ENCODE results near the gene MAFG.
A peak's percentile ranks its signal among the peaks of the same experiment; 100 is the strongest.

The MAFG gene

DNA sequence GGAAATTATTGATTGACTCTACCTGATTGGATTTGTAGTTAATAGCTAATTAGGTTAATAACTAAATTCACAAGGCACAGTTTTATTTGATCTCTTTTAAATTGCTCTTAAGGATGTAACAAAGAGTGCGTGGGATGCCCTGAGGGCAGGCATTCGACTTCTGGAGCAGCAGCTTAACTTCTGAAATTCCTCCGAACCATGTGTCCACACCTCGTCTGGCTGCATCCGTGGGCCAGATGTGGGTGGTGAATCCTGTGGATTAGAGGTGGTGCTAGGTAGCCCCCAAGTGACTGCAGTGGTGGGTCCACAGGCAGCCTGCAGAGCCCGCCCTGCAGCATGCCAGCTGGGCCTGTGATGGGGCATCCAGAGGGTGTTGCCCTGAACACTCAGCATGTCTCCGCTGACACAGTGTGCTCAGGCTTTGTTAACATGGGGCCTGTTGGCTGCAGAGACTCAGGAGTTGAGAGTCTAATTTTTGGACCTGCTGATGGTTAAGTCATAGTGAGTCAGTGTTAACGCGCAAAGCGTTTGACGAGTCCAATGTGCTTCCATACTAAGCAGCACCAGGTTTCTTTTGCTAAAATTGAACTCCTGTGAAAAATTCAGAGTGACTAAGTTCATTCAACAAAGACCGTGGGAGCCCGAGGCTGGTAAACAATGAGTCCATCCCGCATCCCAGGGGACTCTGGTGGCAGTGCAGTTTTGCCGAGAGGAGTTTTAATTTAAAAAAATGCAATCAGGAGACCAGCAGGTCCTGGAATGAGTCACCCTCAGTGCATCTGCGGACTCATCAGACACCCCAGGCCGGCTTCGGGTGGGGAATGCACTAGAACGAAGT is 29.3 kb downstream of the MAFG start:
- no peak for DNase-seq (ENCODE audit: low read depth in 1 of 2, low spot score in 1 of 2)

DNA sequence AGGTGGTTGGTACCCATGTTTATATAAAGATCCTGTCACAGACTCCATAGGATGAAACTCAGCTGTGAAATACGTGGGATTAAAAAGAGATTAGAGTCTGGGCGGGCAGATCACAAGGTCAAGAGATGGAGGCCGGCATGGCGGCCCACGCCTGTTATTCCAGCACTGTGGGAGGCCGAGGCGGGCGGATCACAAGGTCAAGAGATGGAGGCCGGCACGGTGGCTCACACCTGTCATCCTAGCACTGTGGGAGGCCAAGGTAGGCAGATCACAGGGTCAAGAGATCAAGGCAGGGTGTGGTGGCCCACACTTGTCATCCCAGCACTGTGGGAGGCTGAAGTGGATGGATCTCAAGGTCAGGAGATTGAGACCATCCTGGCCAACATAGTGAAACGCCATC is 32.1 kb downstream of the MAFG start:
- DNase-seq (ENCODE audit: low read depth in 1 of 2, low spot score in 1 of 2), result no peak

DNA sequence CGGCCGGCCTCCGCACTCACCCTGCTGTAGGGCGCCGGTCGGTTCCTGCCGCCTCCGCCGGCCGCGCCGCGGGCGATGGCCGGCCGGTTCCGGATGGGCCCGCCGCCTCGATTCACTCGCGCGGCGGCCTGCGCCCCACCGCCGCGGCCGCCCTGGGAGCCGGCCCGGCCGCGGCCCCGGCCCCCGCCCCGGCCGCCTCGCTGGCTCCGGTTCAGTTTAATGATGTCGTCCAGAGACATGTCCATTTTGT is 36.3 kb downstream of the MAFG start:
- no peak for DNase-seq (ENCODE audit: low read depth in 1 of 2, low spot score in 1 of 2)

DNA sequence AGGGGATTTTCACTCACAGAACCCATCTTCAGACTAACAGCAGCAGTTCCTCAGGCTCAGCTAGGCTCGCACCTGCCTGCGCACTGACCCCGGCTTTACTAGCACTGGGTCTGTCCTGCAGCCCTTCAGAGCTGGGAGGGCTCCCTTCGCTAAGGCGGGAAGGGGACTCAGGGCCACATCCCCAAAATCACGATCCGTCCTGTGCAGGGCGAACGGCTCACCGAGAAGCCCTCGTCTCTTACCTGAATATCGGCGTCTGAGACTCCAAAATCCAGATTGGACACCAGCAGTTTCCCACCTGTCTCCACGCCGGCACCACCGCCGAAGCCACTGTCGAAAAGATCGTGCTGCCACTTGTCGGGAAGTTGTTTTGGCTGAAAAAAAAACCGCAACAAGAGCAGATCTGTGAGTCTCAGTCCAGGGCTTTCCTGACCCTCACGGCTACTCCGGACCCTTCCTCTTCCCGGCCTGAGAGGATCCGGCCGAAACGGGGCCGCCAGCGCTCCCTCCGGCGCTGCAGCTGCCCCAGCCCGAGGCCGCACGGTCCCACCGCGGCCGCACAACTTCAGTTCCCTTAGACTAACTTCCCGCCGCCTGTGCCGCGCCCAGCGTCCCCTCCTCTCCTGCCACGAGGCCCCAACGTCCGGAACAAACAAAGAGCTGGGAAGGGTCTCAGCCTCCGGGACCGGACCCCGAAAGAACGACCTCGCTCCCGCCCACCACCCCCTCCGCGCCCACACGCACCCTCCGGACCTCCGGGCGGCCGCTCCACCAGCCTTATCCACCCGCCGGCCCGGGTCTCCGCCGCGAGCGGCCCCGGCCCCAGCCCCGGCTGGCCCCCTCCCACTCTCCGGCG is 36.9 kb downstream of the MAFG start:
- no peak for DNase-seq (ENCODE audit: low read depth in 1 of 2, low spot score in 1 of 2)

DNA sequence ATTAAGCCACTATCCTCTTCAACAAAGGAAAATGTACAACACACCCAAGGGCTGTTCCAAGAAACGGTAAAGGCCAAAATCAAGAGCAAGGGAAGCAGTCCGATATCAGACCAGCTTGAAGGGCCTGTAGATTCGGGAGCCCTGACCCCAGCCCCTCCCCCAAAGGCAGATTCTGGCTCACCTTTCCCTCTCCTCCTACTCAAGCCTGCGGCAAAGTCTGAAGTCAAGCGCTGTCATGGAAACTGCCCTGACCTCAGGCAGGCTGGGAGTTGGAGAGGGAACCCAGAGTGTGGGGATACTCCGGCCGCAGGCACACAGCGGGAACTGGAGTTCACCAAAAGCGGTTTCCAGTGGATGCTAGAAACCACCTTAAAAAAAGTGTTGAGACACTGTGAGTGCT is 37.9 kb downstream of the MAFG start:
- DNase-seq (ENCODE audit: low read depth in 1 of 2, low spot score in 1 of 2), result no peak

DNA sequence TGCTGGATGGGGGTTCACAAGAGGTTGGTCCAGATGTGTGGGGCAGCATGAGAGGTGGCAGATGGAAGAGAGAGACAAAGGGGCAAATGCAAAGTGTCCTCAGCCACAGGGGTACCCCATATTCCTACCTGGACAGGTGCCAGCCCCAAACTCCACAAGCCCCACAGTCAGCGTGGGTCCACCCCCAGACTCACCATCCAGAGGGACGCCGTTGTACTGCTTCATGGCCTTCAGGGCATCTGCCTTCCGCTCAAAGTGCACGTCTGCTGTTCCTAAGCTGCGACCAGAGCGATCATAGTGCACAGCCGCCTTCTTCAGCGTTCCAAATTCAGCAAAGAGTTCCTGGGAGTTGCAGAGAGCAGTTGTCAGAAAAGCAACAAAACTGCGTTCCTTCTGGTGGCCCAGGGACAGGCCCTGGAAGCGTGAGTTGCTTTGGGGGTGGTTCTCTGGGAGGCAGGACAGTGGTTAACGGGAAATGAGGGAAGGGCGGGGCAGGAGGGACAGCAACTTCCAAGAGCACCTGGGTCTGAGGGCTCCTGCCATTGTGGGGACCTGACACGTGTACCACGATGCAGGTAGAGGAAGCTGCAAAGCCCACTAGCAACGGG is 38.4 kb downstream of the MAFG start:
- DNase-seq (ENCODE audit: low read depth in 1 of 2, low spot score in 1 of 2), result no peak

DNA sequence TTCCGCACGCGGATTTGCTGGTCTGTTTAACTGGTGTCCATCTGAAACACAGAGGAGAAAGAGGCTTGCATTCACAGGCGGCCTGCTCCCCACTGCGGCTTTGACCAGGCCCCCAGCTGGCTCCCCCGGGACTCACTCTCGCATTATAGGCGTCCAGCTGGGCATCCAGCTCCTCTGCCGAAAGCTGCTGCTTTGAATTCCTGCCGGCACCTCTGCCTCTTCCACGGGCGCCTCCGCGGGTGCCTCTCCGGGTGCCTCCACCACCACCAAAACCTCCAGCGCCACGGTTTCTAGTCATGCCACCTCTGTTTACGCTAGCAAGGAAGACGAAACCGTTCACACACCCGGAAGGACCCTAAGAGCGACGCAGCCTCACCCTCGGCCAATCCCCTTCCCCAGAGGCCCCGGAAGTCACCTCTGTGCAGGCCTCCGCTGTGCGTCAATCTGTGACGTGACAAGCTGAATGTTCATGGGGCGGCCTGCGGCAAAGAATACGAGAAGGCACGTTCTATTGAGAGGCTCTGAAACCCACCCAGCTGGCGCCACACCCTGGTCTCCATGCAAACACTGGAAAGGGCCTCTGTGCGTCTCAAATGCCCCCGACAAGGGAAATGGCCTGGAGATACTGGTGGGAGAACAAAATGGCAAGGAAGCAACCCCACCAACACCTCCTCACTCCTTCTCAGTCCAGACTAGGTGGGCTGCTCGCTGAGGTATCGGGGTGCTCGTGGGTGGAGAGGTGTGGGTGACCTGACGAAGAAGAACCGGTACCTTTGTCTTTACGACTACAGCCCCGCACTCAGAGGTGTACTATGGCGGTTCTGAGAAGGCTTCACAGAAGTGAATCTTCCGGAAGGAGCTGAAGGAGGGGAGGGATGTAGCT is 39.2 kb downstream of the MAFG start:
- no peak for DNase-seq (ENCODE audit: low read depth in 1 of 2, low spot score in 1 of 2)

DNA sequence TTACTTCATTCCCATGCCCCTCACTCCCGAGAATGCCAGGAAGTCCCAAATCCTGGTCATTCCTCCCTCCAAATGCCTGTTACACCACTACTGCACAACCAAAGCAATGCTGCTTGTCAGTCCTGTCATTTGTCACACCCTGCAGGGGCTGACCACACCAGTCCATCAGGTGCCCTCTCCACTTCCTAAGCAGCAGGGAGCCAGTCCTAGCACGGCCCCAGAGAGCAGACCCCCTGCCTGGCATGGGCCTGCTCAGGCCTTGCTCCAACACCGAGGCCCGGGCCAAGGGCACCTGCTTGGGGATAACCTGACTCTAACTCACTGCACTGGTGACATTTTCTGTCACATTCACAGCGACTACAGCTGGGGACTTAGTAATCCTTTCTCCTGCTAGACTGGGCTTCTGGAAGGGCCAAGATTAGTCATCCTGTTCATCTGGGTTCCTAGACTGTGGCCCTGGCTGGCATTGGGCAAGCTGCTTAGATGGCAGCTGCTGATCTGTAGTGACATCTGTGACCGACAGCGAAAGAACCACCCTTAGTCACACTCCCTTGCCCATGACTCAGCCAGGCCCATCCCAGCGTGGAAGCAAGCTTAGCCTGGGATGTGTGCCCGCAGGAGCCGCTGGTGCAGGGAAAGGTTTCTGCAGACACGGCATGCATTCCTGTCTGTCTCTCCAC is 41.5 kb downstream of the MAFG start:
- DNase-seq (ENCODE audit: low read depth in 1 of 2, low spot score in 1 of 2), result no peak

DNA sequence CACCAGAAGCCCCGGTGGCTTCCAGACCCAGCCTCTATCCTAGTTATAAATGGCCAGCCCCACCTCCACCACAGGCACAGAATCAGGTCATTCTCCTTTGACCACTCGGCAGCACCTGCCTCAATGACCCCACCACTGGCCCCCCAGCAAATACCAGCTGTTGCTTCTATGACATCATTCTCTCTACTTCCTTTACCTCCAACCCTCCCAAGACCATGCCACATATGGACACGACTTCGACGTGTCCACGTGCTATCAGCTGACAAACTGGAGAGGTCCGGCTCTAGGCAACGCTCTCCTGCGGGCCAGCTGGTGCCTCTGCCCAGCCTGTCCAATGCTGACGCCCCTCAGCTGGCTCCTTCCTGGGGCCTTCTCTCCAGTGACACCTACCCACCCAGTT is 42.1 kb downstream of the MAFG start:
- no peak for DNase-seq (ENCODE audit: low read depth in 1 of 2, low spot score in 1 of 2)

DNA sequence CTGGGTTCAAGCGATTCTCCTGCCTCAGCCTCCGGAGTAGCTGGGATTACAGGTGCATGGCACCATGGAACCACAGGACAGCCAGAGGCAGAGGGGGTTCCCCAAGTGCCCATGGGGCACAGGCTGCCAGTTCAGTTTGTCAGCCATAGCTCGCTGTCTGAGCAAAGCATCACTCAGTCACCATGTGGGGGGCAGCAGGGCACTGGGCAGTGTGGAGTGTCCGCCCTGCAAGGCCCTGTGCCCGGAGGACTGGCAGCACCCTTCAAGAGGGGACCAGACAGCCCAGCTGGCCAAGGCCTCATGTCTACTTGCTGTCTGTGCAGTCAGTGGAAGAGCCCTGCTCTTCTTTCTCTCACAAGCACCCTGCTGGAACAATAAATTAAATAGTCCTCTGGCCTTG is 42.6 kb downstream of the MAFG start:
- no peak for DNase-seq (ENCODE audit: low read depth in 1 of 2, low spot score in 1 of 2)

DNA sequence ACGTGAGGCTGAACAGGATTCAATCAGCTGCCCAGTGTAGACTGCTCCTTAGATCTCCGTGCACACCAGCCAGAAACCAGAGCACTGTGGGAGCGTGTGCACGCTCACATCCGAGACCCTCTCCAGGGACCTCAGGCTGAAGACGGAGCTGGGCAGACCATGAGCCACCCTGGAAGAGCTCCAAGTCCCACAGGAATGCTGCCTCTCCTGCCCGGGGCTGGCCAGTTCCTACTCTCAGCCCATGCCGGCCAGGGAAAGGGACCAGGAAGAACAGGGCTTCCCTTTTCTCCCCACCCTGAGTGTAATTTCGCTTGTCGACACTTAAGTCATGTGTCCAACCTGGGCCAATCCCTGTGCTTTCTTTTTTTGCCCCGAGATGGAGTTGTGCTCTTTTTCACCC is 43.0 kb downstream of the MAFG start:
- no peak for DNase-seq (ENCODE audit: low read depth in 1 of 2, low spot score in 1 of 2)

DNA sequence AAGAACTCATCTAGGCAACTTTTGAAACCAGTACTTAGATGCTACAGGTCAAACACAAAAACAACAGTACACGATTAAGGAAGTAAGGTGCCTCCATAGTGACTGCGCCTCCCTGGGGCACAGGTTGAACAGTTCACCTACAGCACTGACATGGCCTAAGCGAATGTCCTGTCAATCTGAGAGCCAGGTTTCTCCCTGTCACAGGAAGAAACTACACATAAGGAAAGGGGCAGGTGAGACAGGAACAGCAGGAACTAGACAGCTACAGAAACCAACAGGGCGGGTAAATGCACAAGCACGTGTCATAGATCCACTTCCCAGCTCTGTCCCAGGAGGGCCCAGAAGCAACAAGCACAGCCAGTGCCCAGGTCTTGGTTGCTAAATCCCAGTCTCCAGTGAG is 48.4 kb downstream of the MAFG start:
- DNase-seq (ENCODE audit: low read depth in 1 of 2, low spot score in 1 of 2), result no peak

DNA sequence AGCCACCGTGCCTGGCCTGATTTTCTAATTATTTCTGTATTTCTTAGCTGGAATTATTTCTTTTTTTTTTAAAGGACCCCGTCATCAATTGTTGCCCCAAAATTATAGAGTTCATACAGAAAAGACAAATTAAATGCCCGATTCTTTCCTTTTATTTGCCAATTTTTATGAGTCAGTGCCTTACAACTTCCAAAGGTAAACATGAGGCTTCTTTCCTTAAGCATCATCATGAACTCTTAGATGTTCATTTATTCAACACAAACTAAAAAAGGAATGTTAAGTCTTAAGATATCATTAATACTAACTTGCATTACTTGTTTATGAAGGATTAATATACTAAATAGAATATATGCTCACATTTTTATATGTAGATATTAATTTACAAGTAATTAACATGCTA is 49.2 kb downstream of the MAFG start:
- DNase-seq (ENCODE audit: low read depth in 1 of 2, low spot score in 1 of 2), result no peak

DNA sequence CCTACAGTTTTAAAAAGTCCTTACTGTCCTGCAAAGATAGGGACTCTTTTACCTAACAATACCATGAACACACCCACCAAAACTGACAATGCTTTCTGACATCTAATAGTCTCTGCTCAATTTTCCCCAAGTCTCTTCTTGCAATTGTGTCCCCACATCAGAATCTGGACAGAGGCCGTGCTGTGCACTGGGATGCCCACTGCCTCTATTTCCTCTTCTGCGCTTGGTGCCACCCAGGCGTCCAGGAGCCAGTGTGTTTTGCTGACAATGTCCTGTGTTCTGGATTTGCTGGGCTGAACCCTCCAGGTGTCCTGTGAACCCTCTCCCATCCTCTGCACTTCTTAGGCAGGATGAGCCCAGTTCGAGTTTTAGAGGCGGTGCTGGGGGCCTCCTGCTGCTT is 50.0 kb downstream of the MAFG start:
- no peak for DNase-seq (ENCODE audit: low read depth in 1 of 2, low spot score in 1 of 2)

DNA sequence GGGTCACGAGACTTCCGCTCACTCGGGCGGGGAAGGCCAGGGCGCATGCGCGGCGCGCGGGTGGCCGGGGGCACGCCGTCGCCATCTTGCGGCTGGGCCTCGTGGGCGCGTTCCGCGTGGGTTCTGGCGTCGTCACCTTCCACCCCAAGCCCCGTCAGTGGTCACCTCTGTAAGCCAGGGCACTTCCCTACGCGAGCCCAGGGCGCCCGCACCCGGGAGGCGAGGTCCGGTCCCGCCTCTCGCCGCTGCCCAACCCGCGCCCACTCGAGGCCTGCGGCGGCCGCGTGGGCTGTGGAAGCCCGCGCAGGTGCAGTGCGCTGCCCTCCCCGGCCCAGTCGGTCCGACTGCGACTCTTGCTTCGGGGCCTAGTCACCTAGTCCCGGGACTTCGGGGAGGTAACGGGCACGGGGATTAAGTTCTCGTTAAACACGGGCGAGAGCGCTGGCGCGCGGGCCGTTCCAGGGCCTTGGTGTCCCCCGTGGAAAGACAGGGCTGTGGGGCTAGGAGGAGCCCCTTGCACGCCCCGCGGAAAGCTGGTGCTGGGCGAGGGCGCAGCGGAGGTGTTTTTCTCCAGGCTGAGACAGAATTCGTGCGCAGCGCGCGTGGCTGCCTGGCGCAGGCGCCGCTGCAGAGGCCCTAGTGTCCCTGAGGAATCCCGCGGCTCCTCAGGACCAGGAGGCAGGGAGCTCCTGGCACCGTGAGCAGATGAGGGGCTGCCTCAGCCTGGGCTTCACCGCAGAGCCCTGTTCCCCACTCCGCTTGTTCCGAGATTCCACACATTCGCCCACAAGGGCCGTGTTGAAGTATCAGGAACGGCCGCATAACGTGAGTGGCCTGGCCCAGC is 55.9 kb downstream of the MAFG start:
- peak; percentile 87 to 95 for DNase-seq (ENCODE audit: low read depth in 1 of 2, low spot score in 1 of 2)

DNA sequence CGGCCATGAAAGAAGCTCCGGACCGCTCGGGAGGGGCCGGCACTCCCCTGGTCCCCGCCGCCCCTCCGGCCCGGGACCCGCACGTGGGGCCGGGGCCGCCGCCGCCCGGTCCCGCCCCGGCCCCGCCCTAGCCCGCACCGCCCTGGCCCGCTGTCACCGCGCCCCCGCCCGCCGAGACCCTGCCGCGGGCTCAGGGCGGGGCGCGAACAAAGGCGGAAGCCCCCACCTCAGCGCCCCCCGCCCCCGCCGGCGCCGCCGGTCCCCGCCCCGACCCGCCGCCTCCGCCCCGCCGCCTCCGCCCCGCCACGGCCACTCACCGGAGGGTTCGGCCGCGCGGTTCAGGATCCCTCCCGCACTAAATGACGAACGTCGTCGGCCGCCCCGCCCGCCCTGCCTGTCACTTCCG is 56.6 kb downstream of the MAFG start, which contains the start of gene ARHGDIA:
TSS of gene ARHGDIA (minus strand) at position 357 of the 406 bp plus-strand sequence. CDS start 1,407 bp downstream, outside the sequence.
- DNase-seq (ENCODE audit: low read depth in 1 of 2, low spot score in 1 of 2), result no peak

DNA sequence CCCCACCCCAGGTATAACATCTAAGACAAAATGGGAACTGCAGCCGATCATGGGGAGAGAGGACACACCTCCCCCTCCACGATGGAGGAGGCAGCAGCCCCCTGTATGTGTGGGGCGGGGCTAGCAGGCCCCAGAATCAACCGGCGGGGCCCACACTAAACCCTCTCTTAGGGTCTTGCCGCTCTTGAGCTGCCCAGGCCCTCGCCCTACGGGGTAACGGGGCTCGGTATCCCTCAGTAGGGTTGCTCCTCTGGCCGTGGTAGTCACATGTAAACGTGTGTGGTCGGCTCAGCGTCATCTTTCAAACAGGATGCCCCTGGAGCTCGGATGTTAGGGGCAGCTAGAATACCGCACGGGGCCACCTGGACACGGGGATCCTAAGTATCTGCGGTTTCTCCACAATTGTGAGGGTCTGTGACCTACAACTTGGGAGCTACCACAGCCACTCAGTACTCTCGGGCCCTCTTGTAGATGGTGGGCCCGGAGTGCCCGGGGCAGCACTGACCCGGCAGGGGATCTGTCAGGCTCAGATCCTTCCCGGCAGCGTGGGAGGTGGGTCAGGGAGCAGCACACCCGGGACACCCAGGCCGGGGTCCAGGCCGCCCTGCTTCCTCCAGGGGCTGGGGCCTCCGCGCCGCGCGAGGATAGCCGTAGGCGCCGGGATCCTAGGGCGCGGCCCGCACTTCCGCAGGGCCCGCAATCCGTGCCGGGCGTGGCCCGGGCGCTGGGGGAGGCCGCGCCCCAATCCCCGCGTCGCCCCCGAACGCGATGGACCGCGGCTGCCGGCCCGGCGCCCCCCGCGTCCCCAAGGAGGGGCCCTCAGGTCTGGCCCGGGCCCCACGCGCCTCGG is 57.2 kb downstream of the MAFG start:
- DNase-seq (ENCODE audit: low read depth in 1 of 2, low spot score in 1 of 2), result no peak

DNA sequence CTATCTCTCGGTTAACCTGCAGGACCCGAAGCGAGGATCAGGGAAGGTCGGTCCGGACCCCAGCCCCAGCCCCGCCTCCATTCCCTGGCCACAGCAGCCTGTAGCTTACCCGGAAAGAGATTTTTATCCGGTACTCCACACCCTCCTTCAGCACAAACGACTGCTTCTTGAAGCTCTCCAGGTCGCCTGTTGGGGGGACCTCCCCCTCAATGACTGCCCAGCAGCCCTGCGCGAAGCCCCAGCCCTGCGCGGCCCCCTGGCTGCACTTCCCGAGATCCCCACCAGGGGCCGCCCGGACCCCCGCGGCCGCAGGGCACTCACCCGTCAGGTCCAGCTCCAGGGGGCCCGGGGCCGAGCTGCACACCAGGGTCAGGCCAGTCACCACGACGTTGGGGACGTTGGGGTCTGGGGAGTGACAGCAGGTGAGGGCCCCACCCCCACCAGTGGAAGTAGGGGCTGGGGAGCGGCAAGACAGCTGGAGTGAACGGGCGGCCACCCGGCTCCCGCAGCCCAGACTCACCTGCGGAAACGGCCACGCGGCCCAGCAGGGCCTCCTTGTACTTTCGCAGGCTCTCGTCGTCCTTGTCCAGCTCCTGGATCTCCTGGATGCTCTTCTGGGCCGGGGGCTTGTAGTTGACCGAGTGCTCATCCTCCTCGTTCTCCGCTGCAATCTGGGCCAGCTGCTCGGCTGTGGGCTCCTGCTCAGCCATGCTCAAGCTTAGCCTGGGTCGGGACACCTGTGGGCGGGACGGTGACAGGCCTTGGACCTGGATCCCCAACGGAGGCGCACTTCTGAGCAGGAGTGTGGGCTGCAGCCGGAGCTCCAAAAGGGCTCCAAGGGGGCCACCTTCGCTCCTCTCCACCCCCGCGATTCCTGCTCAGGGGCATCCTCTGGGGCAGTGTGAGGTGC is 58.1 kb downstream of the MAFG start:
- DNase-seq (ENCODE audit: low read depth in 1 of 2, low spot score in 1 of 2), result no peak
